Measurements from ENCODE around the gene MARCHF2.
A peak's percentile ranks its signal among the peaks of the same experiment; 100 is the strongest.
"Not testable (repeated sequence)": the region's sequence is repeated elsewhere in the genome, so short reads cannot be mapped to it uniquely, and the experiment has no call there.

The MARCHF2 gene

DNA sequence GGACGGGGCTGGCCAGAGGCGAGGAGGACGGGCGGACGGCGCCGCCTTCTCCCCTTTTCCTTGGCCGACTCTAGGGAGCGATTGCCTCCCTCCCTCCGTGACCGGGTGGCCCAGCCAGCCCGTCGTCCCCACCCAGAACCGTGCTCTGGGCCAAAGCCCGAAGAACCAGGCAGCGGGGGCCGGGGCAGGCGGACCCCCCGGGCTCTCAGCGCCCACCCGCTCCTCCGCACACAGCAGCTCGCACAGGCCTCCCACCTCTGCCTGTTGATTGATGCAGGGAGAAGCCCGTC lies 9.3 kb upstream of the MARCHF2 start:
- no peak for TF ChIP-seq EZH2phosphoT487 (conservative IDR thresholded peaks at IDR 0.05; ENCODE audit: low read length)
- TF ChIP-seq, protein P1, sequence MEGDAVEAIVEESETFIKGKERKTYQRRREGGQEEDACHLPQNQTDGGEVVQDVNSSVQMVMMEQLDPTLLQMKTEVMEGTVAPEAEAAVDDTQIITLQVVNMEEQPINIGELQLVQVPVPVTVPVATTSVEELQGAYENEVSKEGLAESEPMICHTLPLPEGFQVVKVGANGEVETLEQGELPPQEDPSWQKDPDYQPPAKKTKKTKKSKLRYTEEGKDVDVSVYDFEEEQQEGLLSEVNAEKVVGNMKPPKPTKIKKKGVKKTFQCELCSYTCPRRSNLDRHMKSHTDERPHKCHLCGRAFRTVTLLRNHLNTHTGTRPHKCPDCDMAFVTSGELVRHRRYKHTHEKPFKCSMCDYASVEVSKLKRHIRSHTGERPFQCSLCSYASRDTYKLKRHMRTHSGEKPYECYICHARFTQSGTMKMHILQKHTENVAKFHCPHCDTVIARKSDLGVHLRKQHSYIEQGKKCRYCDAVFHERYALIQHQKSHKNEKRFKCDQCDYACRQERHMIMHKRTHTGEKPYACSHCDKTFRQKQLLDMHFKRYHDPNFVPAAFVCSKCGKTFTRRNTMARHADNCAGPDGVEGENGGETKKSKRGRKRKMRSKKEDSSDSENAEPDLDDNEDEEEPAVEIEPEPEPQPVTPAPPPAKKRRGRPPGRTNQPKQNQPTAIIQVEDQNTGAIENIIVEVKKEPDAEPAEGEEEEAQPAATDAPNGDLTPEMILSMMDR (IDR thresholded peaks at IDR 0.05; ENCODE audit: insufficient read depth, low read length, poor library complexity, severe bottlenecking): no peak
- Histone ChIP-seq H3K9ac (ENCODE audit: low read length) (no peak overlapping the region), H3K9me3 (ENCODE audit: insufficient read depth, low read length) (no peaks in the 10 kb centered on the region), H4K20me1 (ENCODE audit: low read depth, low read length) (no peaks in the 10 kb centered on the region), H3K4me3 (ENCODE audit: insufficient read depth, low read length, poor library complexity, severe bottlenecking) (no peak overlapping the region), H3K4me2 (ENCODE audit: low read depth, low read length, poor library complexity, severe bottlenecking) (no peak overlapping the region), H3K9me2 (replicated peaks; ENCODE audit: insufficient read depth, low read length) (no peaks in the 10 kb centered on the region), H3K79me2 (ENCODE audit: insufficient read depth, low read length) (peaks cover 4% of the 10 kb centered on the region; the same call in 1 of the 2 replicates), H3K36me3 (ENCODE audit: low read length) (no peaks in the 10 kb centered on the region), H3F3A (ENCODE audit: insufficient read depth) (no peaks in the 10 kb centered on the region), H2AFZ (ENCODE audit: low read depth, low read length, severe bottlenecking) (no peak overlapping the region), H3K27me3 (ENCODE audit: low read length) (no peaks in the 10 kb centered on the region), H3K27ac (ENCODE audit: low read depth, low read length) (no peak overlapping the region)

DNA sequence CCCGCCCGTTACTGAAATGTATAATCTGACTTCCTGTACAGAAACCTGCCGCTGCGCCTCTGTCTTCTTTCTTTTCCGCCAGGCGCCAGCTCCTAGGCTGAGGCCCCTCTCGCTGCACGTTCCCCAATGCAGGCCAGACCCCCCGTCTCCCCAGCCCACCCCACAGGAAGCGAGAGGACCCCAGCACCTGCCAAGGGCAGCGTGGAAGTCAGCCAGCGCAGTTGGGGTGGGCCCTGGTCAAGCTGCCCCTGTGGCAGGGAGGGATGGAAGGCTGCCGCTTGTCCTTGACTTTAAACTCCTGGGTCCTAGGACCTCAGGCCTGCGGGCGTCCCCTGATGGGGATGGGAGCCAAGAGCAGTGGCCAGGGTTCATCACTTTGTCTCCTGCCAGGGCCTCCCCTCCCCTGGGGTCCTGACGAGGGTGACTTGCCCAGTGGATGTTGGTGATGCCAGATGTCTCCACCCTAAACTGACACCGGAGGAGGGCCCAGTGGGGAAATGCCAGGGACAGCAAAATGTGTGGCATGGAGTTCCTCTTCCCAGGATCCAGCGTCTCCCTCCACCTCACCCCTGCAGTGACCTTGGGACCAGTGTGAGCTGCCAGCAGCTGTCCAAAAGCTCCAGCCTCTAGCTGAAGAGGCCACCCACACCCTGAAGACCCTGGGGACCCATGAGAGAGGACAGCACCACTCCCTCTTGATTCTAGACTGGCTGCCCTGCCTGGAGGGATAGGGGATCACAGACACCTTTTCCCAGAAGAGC lies 8.5 kb upstream of the MARCHF2 start:
- Histone ChIP-seq H3F3A (ENCODE audit: insufficient read depth) (no peaks in the 10 kb centered on the region), H2AFZ (ENCODE audit: low read depth, low read length, severe bottlenecking) (no peak overlapping the region), H3K9ac (ENCODE audit: low read length) (no peak overlapping the region), H4K20me1 (ENCODE audit: low read depth, low read length) (no peaks in the 10 kb centered on the region), H3K4me2 (ENCODE audit: low read depth, low read length, poor library complexity, severe bottlenecking) (no peak overlapping the region), H3K9me3 (ENCODE audit: insufficient read depth, low read length) (no peaks in the 10 kb centered on the region), H3K27ac (ENCODE audit: low read depth, low read length) (no peak overlapping the region), H3K79me2 (ENCODE audit: insufficient read depth, low read length) (no peaks in the 10 kb centered on the region), H3K9me2 (replicated peaks; ENCODE audit: insufficient read depth, low read length) (no peaks in the 10 kb centered on the region), H3K36me3 (ENCODE audit: low read length) (no peaks in the 10 kb centered on the region), H3K4me3 (ENCODE audit: insufficient read depth, low read length, poor library complexity, severe bottlenecking) (no peak overlapping the region), H3K27me3 (ENCODE audit: low read length) (no peaks in the 10 kb centered on the region)
- TF ChIP-seq, protein P1 (IDR thresholded peaks at IDR 0.05; ENCODE audit: insufficient read depth, low read length, poor library complexity, severe bottlenecking): no peak
- no peak for TF ChIP-seq EZH2phosphoT487 (conservative IDR thresholded peaks at IDR 0.05; ENCODE audit: low read length)

DNA sequence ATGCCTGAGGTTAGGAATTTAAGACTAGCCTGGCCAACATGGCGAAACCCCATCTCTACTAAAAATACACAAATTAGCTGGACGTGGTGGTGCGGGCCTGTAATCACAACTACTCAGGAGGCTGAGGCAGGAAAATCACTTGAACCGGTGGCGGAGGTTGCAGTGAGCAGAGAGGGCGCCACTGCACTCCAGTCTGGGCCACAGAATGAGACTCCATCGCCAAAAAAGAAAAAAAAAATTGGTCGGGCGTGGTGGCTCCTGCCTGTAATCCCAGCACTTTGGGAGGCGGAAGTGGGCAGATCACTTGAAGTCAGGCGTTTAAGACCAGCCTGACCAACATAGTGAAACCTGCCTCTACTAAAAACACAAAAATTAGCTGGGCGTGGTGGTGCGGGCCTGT lies 2.4 kb upstream of the MARCHF2 start:
- not testable (repeated sequence) for H3K79me2 ChIP-seq (ENCODE audit: insufficient read depth, low read length); H3K36me3 ChIP-seq (ENCODE audit: low read length); H3K27me3 ChIP-seq (ENCODE audit: low read length); H3K27ac ChIP-seq (ENCODE audit: low read depth, low read length); H3K4me2 ChIP-seq (ENCODE audit: low read depth, low read length, poor library complexity, severe bottlenecking); H3F3A ChIP-seq (ENCODE audit: insufficient read depth); H4K20me1 ChIP-seq (ENCODE audit: low read depth, low read length); H3K9ac ChIP-seq (ENCODE audit: low read length); H3K9me2 ChIP-seq (replicated peaks; ENCODE audit: insufficient read depth, low read length); H3K4me3 ChIP-seq (ENCODE audit: insufficient read depth, low read length, poor library complexity, severe bottlenecking); H3K9me3 ChIP-seq (ENCODE audit: insufficient read depth, low read length); H2AFZ ChIP-seq (ENCODE audit: low read depth, low read length, severe bottlenecking)

DNA sequence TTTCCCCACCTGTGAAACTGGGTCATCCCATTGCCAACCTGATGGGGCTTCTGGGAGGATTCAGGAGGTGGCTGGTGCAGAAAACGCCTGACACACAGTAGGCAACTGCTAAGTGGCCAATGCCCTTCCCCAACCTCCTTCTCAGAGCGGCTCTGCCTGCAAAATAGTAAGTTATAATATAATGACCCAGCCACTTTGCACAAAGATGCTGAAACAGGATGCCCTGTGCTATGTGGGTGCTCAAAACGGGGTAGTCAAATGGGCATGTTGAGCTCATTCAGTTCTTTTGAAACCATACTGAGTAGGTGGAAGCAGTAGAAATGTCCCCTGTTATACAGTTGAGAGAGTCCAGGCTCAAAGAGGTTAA lies 507 bp downstream of the MARCHF2 start:
- H3F3A ChIP-seq (ENCODE audit: insufficient read depth): no peaks in the 10 kb centered on the region
- TF ChIP-seq, protein P1 (IDR thresholded peaks at IDR 0.05; ENCODE audit: insufficient read depth, low read length, poor library complexity, severe bottlenecking): no peak
- no peak for TF ChIP-seq EZH2phosphoT487 (conservative IDR thresholded peaks at IDR 0.05; ENCODE audit: low read length)
- H3K9me3 ChIP-seq (ENCODE audit: insufficient read depth, low read length): no peaks in the 10 kb centered on the region
- peak overlapping the region; percentile 70 for H3K4me3 ChIP-seq (ENCODE audit: insufficient read depth, low read length, poor library complexity, severe bottlenecking)
- H3K27ac ChIP-seq (ENCODE audit: low read depth, low read length): no peak overlapping the region
- no peaks in the 10 kb centered on the region for H3K36me3 ChIP-seq (ENCODE audit: low read length)
- H3K27me3 ChIP-seq (ENCODE audit: low read length): no peaks in the 10 kb centered on the region
- H4K20me1 ChIP-seq (ENCODE audit: low read depth, low read length): no peaks in the 10 kb centered on the region
- peak overlapping the region; percentile 68 for H3K9ac ChIP-seq (ENCODE audit: low read length)
- H2AFZ ChIP-seq (ENCODE audit: low read depth, low read length, severe bottlenecking): peak overlapping the region; percentile 89
- no peaks in the 10 kb centered on the region for H3K9me2 ChIP-seq (replicated peaks; ENCODE audit: insufficient read depth, low read length)
- H3K79me2 ChIP-seq (ENCODE audit: insufficient read depth, low read length): no peaks in the 10 kb centered on the region
- H3K4me2 ChIP-seq (ENCODE audit: low read depth, low read length, poor library complexity, severe bottlenecking): peak overlapping the region; percentile 72
